GM06990 (cell line): Measurements from ENCODE around the gene TTC22.

ENCODE experiments used
- DNase-seq: peaks from one replicate; pipeline ENCODE4 v3.0.0-alpha.2; 2011; ENCODE audit not compliant: insufficient read length; ENCODE audit errors: extremely low read depth
- H3K27me3 ChIP-seq: replicated peaks from 2 replicates; pipeline ENCODE4 v1.6.0; 2011; ENCODE audit warnings: low read length; ENCODE audit not compliant: control insufficient read depth, insufficient read depth
- H3K36me3 ChIP-seq: 2 replicates; pipeline ENCODE4 v1.5.1; 2011; ENCODE audit warnings: low read length; ENCODE audit not compliant: control insufficient read depth, insufficient read depth
- H3K4me3 ChIP-seq: replicated peaks from 2 replicates; pipeline ENCODE4 v1.5.1; 2011; ENCODE audit warnings: low read depth, mild to moderate bottlenecking, control low read depth, low read length
- TF ChIP-seq, protein P1 (sequence below): IDR thresholded peaks from 2 replicates; pipeline ENCODE4 v1.5.1; 2011; ENCODE audit warnings: low read length, control low read depth, mild to moderate bottlenecking, inconsistent platforms; ENCODE audit not compliant: insufficient read depth, poor library complexity, severe bottlenecking

TTC22 gene

DNA sequence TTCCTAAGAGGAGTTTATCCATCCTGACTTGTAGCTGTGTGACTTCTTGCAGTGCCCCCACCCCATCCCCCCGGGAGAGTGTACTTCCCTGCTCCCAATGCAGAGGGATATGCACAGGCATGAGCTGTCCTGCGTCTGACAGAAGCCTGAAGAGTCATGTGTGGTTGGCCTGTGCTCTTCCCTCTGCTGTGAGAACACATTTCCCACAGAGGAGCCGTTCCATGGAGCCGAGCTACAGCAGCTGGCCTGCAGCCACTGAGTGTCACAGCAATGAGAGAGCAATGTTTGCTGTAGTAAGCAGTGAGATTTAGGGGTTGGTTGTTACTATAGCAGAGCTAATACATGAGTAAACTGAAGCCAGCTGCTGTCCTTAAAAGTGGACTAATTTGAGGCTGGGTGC, 58.8 kb downstream of the TTC22 start:
- DNase-seq, result no peak
- no peak overlapping the region for H3K4me3 ChIP-seq
- TF ChIP-seq, protein P1, sequence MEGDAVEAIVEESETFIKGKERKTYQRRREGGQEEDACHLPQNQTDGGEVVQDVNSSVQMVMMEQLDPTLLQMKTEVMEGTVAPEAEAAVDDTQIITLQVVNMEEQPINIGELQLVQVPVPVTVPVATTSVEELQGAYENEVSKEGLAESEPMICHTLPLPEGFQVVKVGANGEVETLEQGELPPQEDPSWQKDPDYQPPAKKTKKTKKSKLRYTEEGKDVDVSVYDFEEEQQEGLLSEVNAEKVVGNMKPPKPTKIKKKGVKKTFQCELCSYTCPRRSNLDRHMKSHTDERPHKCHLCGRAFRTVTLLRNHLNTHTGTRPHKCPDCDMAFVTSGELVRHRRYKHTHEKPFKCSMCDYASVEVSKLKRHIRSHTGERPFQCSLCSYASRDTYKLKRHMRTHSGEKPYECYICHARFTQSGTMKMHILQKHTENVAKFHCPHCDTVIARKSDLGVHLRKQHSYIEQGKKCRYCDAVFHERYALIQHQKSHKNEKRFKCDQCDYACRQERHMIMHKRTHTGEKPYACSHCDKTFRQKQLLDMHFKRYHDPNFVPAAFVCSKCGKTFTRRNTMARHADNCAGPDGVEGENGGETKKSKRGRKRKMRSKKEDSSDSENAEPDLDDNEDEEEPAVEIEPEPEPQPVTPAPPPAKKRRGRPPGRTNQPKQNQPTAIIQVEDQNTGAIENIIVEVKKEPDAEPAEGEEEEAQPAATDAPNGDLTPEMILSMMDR, result no peak
- no peaks in the 10 kb centered on the region for H3K27me3 ChIP-seq
- H3K36me3 ChIP-seq, result peaks cover 35% of the 10 kb centered on the region

DNA sequence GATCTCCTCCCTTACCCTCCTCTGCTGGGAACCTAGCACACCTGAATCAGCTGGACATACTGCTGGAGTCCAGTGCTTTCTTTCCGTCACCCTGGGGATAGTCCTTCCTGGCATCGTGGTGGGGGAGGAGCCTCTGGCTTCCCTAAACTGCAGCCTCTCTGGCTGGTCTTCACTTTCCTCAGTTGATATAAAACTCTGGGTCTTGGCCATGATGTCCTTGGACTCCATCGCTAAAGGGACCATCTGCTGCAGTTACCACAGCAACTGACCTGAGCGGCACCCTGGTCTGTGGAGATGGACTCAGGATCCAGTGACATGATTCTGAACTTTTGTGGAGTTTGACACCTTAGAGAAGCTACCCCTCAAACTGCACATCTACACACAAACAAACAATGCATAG, 59.6 kb downstream of the TTC22 start:
- Histone ChIP-seq H3K36me3 (peaks cover 36% of the 10 kb centered on the region), H3K4me3 (no peak overlapping the region), H3K27me3 (no peaks in the 10 kb centered on the region)
- TF ChIP-seq, protein P1, result no peak
- DNase-seq, result no peak

DNA sequence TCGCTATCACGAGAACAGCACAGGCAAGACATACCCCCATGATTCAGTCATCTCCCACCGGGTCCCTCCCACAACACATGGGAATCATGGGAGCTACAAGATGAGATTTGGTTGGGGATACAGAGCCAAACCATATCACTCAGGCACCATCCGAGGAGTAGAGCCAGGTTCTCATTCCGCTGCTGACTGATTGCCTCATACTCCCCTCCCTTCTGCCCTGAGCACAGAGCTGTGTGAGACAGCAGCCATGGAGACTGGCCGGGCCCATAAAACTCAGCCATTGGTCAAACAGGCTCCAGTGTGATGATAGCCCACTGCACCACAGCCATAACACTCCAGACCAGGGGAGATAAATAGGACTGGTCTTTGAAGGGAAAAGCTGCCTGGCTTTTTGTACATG, 62.9 kb downstream of the TTC22 start:
- H3K4me3 ChIP-seq, result no peak overlapping the region
- no peak for DNase-seq
- TF ChIP-seq, protein P1, result no peak
- peaks cover 35% of the 10 kb centered on the region for H3K36me3 ChIP-seq
- H3K27me3 ChIP-seq, result no peaks in the 10 kb centered on the region

DNA sequence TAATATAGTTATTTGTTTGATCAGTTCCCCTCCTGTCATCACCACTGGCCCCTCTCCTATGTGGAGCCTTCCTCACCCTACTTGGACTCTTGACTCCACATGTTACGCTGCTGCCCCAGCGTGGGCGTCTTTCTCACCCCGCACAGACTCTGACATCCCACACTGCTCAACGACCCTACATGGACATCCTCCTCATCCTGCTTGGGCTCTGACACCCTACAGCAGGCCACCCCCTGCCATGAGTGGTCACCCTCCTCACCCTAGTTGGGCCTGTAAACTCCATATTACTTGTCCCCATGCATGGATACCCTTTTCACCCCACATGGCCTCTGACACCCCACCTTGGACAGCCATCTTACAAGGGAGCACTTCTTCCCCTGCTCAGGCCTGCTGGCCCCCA, 64.4 kb downstream of the TTC22 start:
- DNase-seq, result no peak
- Histone ChIP-seq H3K36me3 (peaks cover 27% of the 10 kb centered on the region), H3K27me3 (no peaks in the 10 kb centered on the region), H3K4me3 (no peak overlapping the region)
- TF ChIP-seq, protein P1, result no peak
